H1 (cell line): ENCODE data around the gene KLF18.

Source experiments
- ATF2 ChIP-seq: IDR thresholded peaks from 2 replicates; pipeline ENCODE4 v1.6.1; 2012; ENCODE audit warnings: low read length, inconsistent platforms
- ATF3 ChIP-seq: IDR thresholded peaks from 2 replicates; pipeline ENCODE4 v1.6.1; 2011; ENCODE audit warnings: low read depth, mild to moderate bottlenecking, low read length; ENCODE audit not compliant: insufficient read depth
- BRCA1 ChIP-seq: IDR thresholded peaks from 2 replicates; pipeline ENCODE4 v1.6.1; 2012; ENCODE audit warnings: low read depth, low read length, improper control_type of control experiment
- CBX5 ChIP-seq: fragments of 300-800, 300-1000 bp; sonication (generic); IDR thresholded peaks from 2 replicates; pipeline ENCODE4 v1.7.1; 2016; ENCODE audit warnings: antibody characterized with exemption, low read length, low read depth
- EZH2 ChIP-seq: fragments of 200-600 bp; sonication (generic); IDR thresholded peaks from 2 replicates; pipeline ENCODE4 v1.7.1; 2012; ENCODE audit warnings: low read depth, mild to moderate bottlenecking, moderate library complexity, low read length, inconsistent platforms; ENCODE audit not compliant: severe bottlenecking
- HDAC2 ChIP-seq, 2 experiments: fragments of 300-600 bp in 1 of 2; sonication (generic) in 1 of 2; IDR thresholded peaks; 2 replicates each; pipeline ENCODE4 v1.6.1; 2011 to 2012; ENCODE audit warnings: low read depth in 2 of 2, low read length in 2 of 2, mild to moderate bottlenecking in 2 of 2, moderate library complexity in 2 of 2, borderline replicate concordance in 1 of 2, inconsistent platforms in 1 of 2
- POLR2A ChIP-seq, 2 experiments: IDR thresholded peaks; 1 replicate in 1 of 2; 2 replicates in 1 of 2; pipeline ENCODE4 v1.6.1; 2011; ENCODE audit warnings: low read depth in 2 of 2, low read length in 2 of 2, mild to moderate bottlenecking in 2 of 2; ENCODE audit errors: control extremely low read depth in 1 of 2
- RAD21 ChIP-seq, 2 experiments: IDR thresholded peaks in 1 of 2; conservative IDR thresholded peaks in 1 of 2; 2 replicates each; pipeline ENCODE4 v1.6.1; 2011; ENCODE audit warnings: low read depth in 2 of 2, low read length in 2 of 2, improper control_type of control experiment in 1 of 2, inconsistent platforms in 1 of 2, mild to moderate bottlenecking in 1 of 2, moderate library complexity in 1 of 2
- RFX5 ChIP-seq: IDR thresholded peaks from 2 replicates; pipeline ENCODE4 v1.6.1; 2011; ENCODE audit warnings: low read depth, low read length, improper control_type of control experiment, borderline replicate concordance
- TAF1 ChIP-seq: IDR thresholded peaks from 2 replicates; pipeline ENCODE4 v1.6.1; 2011; ENCODE audit warnings: mild to moderate bottlenecking, low read depth, low read length
- TF ChIP-seq, protein P1 (sequence below), 3 experiments: IDR thresholded peaks; 1 replicate in 2 of 3; 2 replicates in 1 of 3; pipeline versions ENCODE4 v1.5.1 to v1.6.1; 2011; ENCODE audit warnings: low read length in 3 of 3, mild to moderate bottlenecking in 3 of 3, inconsistent platforms in 2 of 3, low read depth in 1 of 3, moderate library complexity in 1 of 3; ENCODE audit not compliant: insufficient read depth in 1 of 3; ENCODE audit errors: control extremely low read depth in 1 of 3

GRCh38 chr1:44129616-44130500, 11.6 kb downstream of the KLF18 start:
- no peak for TF ChIP-seq BRCA1
- no peak for TF ChIP-seq EZH2
- no peak for TF ChIP-seq POLR2A (IDR thresholded peaks at IDR 0.05; ENCODE audit: control extremely low read depth in 1 of 2, low read depth in 2 of 2, low read length in 2 of 2)
- TF ChIP-seq, protein P1, sequence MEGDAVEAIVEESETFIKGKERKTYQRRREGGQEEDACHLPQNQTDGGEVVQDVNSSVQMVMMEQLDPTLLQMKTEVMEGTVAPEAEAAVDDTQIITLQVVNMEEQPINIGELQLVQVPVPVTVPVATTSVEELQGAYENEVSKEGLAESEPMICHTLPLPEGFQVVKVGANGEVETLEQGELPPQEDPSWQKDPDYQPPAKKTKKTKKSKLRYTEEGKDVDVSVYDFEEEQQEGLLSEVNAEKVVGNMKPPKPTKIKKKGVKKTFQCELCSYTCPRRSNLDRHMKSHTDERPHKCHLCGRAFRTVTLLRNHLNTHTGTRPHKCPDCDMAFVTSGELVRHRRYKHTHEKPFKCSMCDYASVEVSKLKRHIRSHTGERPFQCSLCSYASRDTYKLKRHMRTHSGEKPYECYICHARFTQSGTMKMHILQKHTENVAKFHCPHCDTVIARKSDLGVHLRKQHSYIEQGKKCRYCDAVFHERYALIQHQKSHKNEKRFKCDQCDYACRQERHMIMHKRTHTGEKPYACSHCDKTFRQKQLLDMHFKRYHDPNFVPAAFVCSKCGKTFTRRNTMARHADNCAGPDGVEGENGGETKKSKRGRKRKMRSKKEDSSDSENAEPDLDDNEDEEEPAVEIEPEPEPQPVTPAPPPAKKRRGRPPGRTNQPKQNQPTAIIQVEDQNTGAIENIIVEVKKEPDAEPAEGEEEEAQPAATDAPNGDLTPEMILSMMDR (IDR thresholded peaks at IDR 0.05; ENCODE audit: control extremely low read depth in 1 of 3, insufficient read depth in 1 of 3, low read depth in 1 of 3, low read length in 3 of 3), result no peak
- no peak for TF ChIP-seq RAD21 (IDR thresholded peaks at IDR 0.05 in 1 of 2, conservative IDR thresholded peaks at IDR 0.05 in 1 of 2; ENCODE audit: low read depth in 2 of 2, low read length in 2 of 2)
- TF ChIP-seq ATF3, result no peak
- no peak for TF ChIP-seq CBX5
- no peak for TF ChIP-seq RFX5
- TF ChIP-seq HDAC2 (IDR thresholded peaks at IDR 0.05; ENCODE audit: borderline replicate concordance in 1 of 2, low read depth in 2 of 2, low read length in 2 of 2), result no peak
- no peak for TF ChIP-seq TAF1
- TF ChIP-seq ATF2, result no peak
